Activated CD4-positive, alpha-beta T cell treated with anti-CD3 and anti-CD28 coated beads, Interleukin-2, amount 10 ng/mL, durations not matched to agents 7 days and 5 days (primary cell): ENCODE results near the gene GPR39. TPM values are rescaled to one million over a fixed set of nuclear protein-coding genes. Genes with fewer than 3 reads are reported as not detected.

Experiments
- CTCF ChIA-PET: fragments of 350-600 bp; sonication (Branson Sonifier 250); formaldehyde crosslinking; loops from one replicate; lab custom pipeline; 2021; ENCODE audit warnings: antibody characterized with exemption; lab: Charles Lee
- POLR2A ChIA-PET: fragments of 350-600 bp; sonication (Branson Sonifier 250); formaldehyde crosslinking; loops from one replicate; lab custom pipeline; 2021; ENCODE audit warnings: antibody characterized with exemption; lab: Charles Lee
- DNase-seq: peaks from one replicate; pipeline ENCODE4 v3.0.0-alpha.2; 2020
- H3K27ac Mint-ChIP-seq: one replicate; pipeline ENCODE4 v1.8.0; 2021; ENCODE audit warnings: mild to moderate bottlenecking, moderate library complexity, mixed read lengths
- H3K27me3 Mint-ChIP-seq: one replicate; pipeline ENCODE4 v1.8.0; 2021; ENCODE audit warnings: mixed read lengths
- H3K36me3 Mint-ChIP-seq: one replicate; pipeline ENCODE4 v1.8.0; 2021; ENCODE audit warnings: low read depth, mixed read lengths
- H3K4me1 Mint-ChIP-seq: one replicate; pipeline ENCODE4 v1.8.0; 2021; ENCODE audit warnings: mixed read lengths
- H3K4me3 Mint-ChIP-seq: one replicate; pipeline ENCODE4 v1.8.0; 2021; ENCODE audit warnings: mild to moderate bottlenecking, moderate library complexity, mixed read lengths
- H3K9me3 Mint-ChIP-seq: one replicate; pipeline ENCODE4 v1.8.0; 2021; ENCODE audit warnings: mixed read lengths
- total RNA-seq, 2 experiments: library from RNA; stranded (reverse); gene quantifications; one replicate each; pipeline ENCODE4 v1.2.3, GENCODE V29; 2021

Gene GPR39
- total RNA-seq, 2 experiments from 2014 or later = not detected

- H3K27me3 Mint-ChIP-seq = peaks cover 29% of the 10 kb centered on the region
- no peak overlapping the region for H3K4me3 Mint-ChIP-seq
- H3K9me3 Mint-ChIP-seq = no peaks in the 10 kb centered on the region
- ChIA-PET POLR2A (no interaction called here), CTCF (no interaction called here)
- DNase-seq = no peak
- H3K36me3 Mint-ChIP-seq = no peaks in the 10 kb centered on the region
- no peaks in the 10 kb centered on the region for H3K4me1 Mint-ChIP-seq
- no peak overlapping the region for H3K27ac Mint-ChIP-seq
Observed at GRCh38 chr2:132668189-132668823, 251.7 kb downstream of the GPR39 start.

GRCh38 chr2:132668987-132669907 lies 252.6 kb downstream of the GPR39 start:
- H3K4me1 Mint-ChIP-seq = no peaks in the 10 kb centered on the region
- CTCF ChIA-PET = no interaction called here
- H3K36me3 Mint-ChIP-seq = no peaks in the 10 kb centered on the region
- no peak overlapping the region for H3K27ac Mint-ChIP-seq
- no peak overlapping the region for H3K4me3 Mint-ChIP-seq
- peaks cover 29% of the 10 kb centered on the region for H3K27me3 Mint-ChIP-seq
- H3K9me3 Mint-ChIP-seq = no peaks in the 10 kb centered on the region
- POLR2A ChIA-PET = no interaction called here
- no peak for DNase-seq

- H3K27me3 Mint-ChIP-seq = peaks cover 29% of the 10 kb centered on the region
- ChIA-PET POLR2A (no interaction called here), CTCF (no interaction called here)
- H3K9me3 Mint-ChIP-seq = no peaks in the 10 kb centered on the region
- H3K27ac Mint-ChIP-seq = no peak within 1 kb of the TSS
- no peak within 1 kb of the TSS for H3K4me3 Mint-ChIP-seq
- no peaks in the 10 kb centered on the region for H3K36me3 Mint-ChIP-seq
- no peaks in the 10 kb centered on the region for H3K4me1 Mint-ChIP-seq
- DNase-seq = no peak
Observed at GRCh38 chr2:132669908-132670495, 253.4 kb downstream of the GPR39 start, which contains the start of gene LYPD1. TSS of gene LYPD1 (minus strand) at chr2:132670205. CDS start at chr2:132669932, 273 bp downstream.

GRCh38 chr2:132670496-132671150 lies 254.0 kb downstream of the GPR39 start:
- no peak overlapping the region for H3K4me3 Mint-ChIP-seq
- CTCF ChIA-PET = no interaction called here
- H3K9me3 Mint-ChIP-seq = no peaks in the 10 kb centered on the region
- H3K4me1 Mint-ChIP-seq = no peaks in the 10 kb centered on the region
- H3K27ac Mint-ChIP-seq = no peak overlapping the region
- no peaks in the 10 kb centered on the region for H3K36me3 Mint-ChIP-seq
- H3K27me3 Mint-ChIP-seq = peaks cover 29% of the 10 kb centered on the region
- no peak for DNase-seq
- POLR2A ChIA-PET = no interaction called here

GRCh38 chr2:132671151-132671835 lies 254.7 kb downstream of the GPR39 start:
- Mint-ChIP-seq H3K9me3 (no peaks in the 10 kb centered on the region), H3K27me3 (peaks cover 29% of the 10 kb centered on the region), H3K4me3 (no peak overlapping the region), H3K4me1 (no peaks in the 10 kb centered on the region), H3K27ac (no peak overlapping the region), H3K36me3 (no peaks in the 10 kb centered on the region)
- ChIA-PET CTCF (no interaction called here), POLR2A (no interaction called here)
- DNase-seq = no peak

- no peaks in the 10 kb centered on the region for H3K36me3 Mint-ChIP-seq
- no peaks in the 10 kb centered on the region for H3K9me3 Mint-ChIP-seq
- CTCF ChIA-PET = no interaction called here
- H3K4me1 Mint-ChIP-seq = no peaks in the 10 kb centered on the region
- H3K4me3 Mint-ChIP-seq = no peak overlapping the region
- H3K27me3 Mint-ChIP-seq = peaks cover 4% of the 10 kb centered on the region
- no peak overlapping the region for H3K27ac Mint-ChIP-seq
- POLR2A ChIA-PET = no interaction called here
- no peak for DNase-seq
Observed at GRCh38 chr2:132676999-132677398, 260.4 kb downstream of the GPR39 start.

- Mint-ChIP-seq H3K9me3 (no peaks in the 10 kb centered on the region), H3K4me3 (no peak overlapping the region), H3K36me3 (no peaks in the 10 kb centered on the region), H3K27ac (no peak overlapping the region), H3K4me1 (no peaks in the 10 kb centered on the region), H3K27me3 (peaks cover 4% of the 10 kb centered on the region)
- ChIA-PET CTCF (no interaction called here), POLR2A (no interaction called here)
- DNase-seq = no peak
Observed at GRCh38 chr2:132677661-132678060, 261.1 kb downstream of the GPR39 start.

GRCh38 chr2:132678483-132678882 lies 261.9 kb downstream of the GPR39 start:
- POLR2A ChIA-PET = no interaction called here
- H3K36me3 Mint-ChIP-seq = no peaks in the 10 kb centered on the region
- no peak overlapping the region for H3K27ac Mint-ChIP-seq
- no peak for DNase-seq
- CTCF ChIA-PET = no interaction called here
- no peak overlapping the region for H3K4me3 Mint-ChIP-seq
- no peaks in the 10 kb centered on the region for H3K27me3 Mint-ChIP-seq
- no peaks in the 10 kb centered on the region for H3K9me3 Mint-ChIP-seq
- no peaks in the 10 kb centered on the region for H3K4me1 Mint-ChIP-seq

GRCh38 chr2:132680544-132680943 lies 263.9 kb downstream of the GPR39 start:
- POLR2A ChIA-PET = no interaction called here

GRCh38 chr2:132681766-132682165 lies 265.2 kb downstream of the GPR39 start:
- no peak for DNase-seq
- no peaks in the 10 kb centered on the region for H3K27me3 Mint-ChIP-seq
- H3K9me3 Mint-ChIP-seq = no peaks in the 10 kb centered on the region
- H3K4me1 Mint-ChIP-seq = no peaks in the 10 kb centered on the region
- H3K4me3 Mint-ChIP-seq = no peak overlapping the region
- ChIA-PET POLR2A (no interaction called here), CTCF (no interaction called here)
- no peak overlapping the region for H3K27ac Mint-ChIP-seq
- H3K36me3 Mint-ChIP-seq = no peaks in the 10 kb centered on the region

More at GRCh38 chr2:132680544-132680943, 263.9 kb downstream of the GPR39 start:
- H3K27me3 Mint-ChIP-seq = no peaks in the 10 kb centered on the region
- CTCF ChIA-PET = no interaction called here
- DNase-seq = no peak
- H3K4me3 Mint-ChIP-seq = no peak overlapping the region
- H3K27ac Mint-ChIP-seq = no peak overlapping the region
- H3K36me3 Mint-ChIP-seq = no peaks in the 10 kb centered on the region
- no peaks in the 10 kb centered on the region for H3K4me1 Mint-ChIP-seq
- H3K9me3 Mint-ChIP-seq = no peaks in the 10 kb centered on the region

- H3K27me3 Mint-ChIP-seq = no peaks in the 10 kb centered on the region
- H3K9me3 Mint-ChIP-seq = no peaks in the 10 kb centered on the region
- H3K27ac Mint-ChIP-seq = no peak overlapping the region
- H3K4me1 Mint-ChIP-seq = no peaks in the 10 kb centered on the region
- H3K4me3 Mint-ChIP-seq = no peak overlapping the region
- no peak for DNase-seq
- ChIA-PET POLR2A (no interaction called here), CTCF (no interaction called here)
- no peaks in the 10 kb centered on the region for H3K36me3 Mint-ChIP-seq
Observed at GRCh38 chr2:132690664-132691303, 274.2 kb downstream of the GPR39 start.

- Mint-ChIP-seq H3K36me3 (no peaks in the 10 kb centered on the region), H3K27ac (no peak overlapping the region), H3K27me3 (no peaks in the 10 kb centered on the region), H3K9me3 (no peaks in the 10 kb centered on the region), H3K4me1 (no peaks in the 10 kb centered on the region), H3K4me3 (no peak overlapping the region)
- ChIA-PET CTCF (no interaction called here), POLR2A (no interaction called here)
- DNase-seq = no peak
Observed at GRCh38 chr2:132691556-132691955, 275.0 kb downstream of the GPR39 start.
